B cell (primary cell): Measurements from ENCODE around the gene E2F2. TPM values are rescaled to one million over a fixed set of nuclear protein-coding genes. Genes with fewer than 3 reads are reported as not detected.

Source experiments
- ATAC-seq: fragments of 200-7000 bp; cut with Tn5 transposase; one replicate; pipeline ENCODE4 v1.10.0; 2021; ENCODE audit warnings: low read depth, mild to moderate bottlenecking, moderate number of reproducible peaks, moderate library complexity
- CTCF ChIA-PET: fragments of 350-600 bp; sonication (Branson Sonifier 250); formaldehyde crosslinking; loops from one replicate; lab custom pipeline; 2021; ENCODE audit warnings: antibody characterized with exemption, inconsistent platforms; lab: Charles Lee
- POLR2A ChIA-PET: fragments of 350-600 bp; sonication (Branson Sonifier 250); formaldehyde crosslinking; loops from one replicate; lab custom pipeline; 2021; ENCODE audit warnings: antibody characterized with exemption; lab: Charles Lee
- DNase-seq: peaks from one replicate; pipeline ENCODE4 v3.0.0; 2013
- H2AFZ ChIP-seq: 2 replicates; pipeline ENCODE4 v1.6.1; 2012; ENCODE audit warnings: mild to moderate bottlenecking, low read depth, low read length; ENCODE audit not compliant: insufficient read depth, poor library complexity, severe bottlenecking
- H3K27ac ChIP-seq, 2 donors: 1 replicate in 1 of 2; 2 replicates in 1 of 2; pipeline ENCODE4 v1.5.1; 2012 to 2013; ENCODE audit warnings: low read length in 2 of 2, mild to moderate bottlenecking in 2 of 2, moderate library complexity in 1 of 2
- H3K27me3 ChIP-seq, 4 experiments: fragments of 200-600 bp in 1 of 4; sonication (generic) in 1 of 4; replicated peaks in 1 of 4; 1 replicate in 2 of 4; 2 replicates in 2 of 4; pipeline versions ENCODE4 v1.6.1 to v1.7.0; 2013 to 2016; ENCODE audit warnings: low read length in 3 of 4, mild to moderate bottlenecking in 2 of 4, mixed read lengths in 1 of 4, moderate library complexity in 1 of 4; ENCODE audit not compliant: insufficient read depth in 4 of 4, control insufficient read depth in 3 of 4; ENCODE audit errors: control extremely low read depth in 1 of 4
- H3K36me3 ChIP-seq, 2 experiments: replicated peaks in 1 of 2; 1 replicate in 1 of 2; 2 replicates in 1 of 2; pipeline versions ENCODE4 v1.6.1 to v1.7.1; 2013; ENCODE audit warnings: low read length in 1 of 2; ENCODE audit not compliant: insufficient read depth in 2 of 2, control insufficient read depth in 1 of 2; ENCODE audit errors: control extremely low read depth in 1 of 2, extremely low read depth in 1 of 2
- H3K4me1 ChIP-seq, 2 donors: fragments of 200-600 bp in 1 of 2; sonication (generic) in 1 of 2; 1 replicate in 1 of 2; 2 replicates in 1 of 2; pipeline versions ENCODE4 v1.5.1 to v1.6.1; 2013 to 2017; ENCODE audit warnings: low read length in 2 of 2; ENCODE audit not compliant: control insufficient read depth in 2 of 2, insufficient read depth in 2 of 2
- H3K4me2 ChIP-seq: replicated peaks from 2 replicates; pipeline ENCODE3; 2012; ENCODE audit warnings: mild to moderate bottlenecking, low read depth, low read length; ENCODE audit not compliant: poor library complexity, severe bottlenecking
- H3K4me3 ChIP-seq, 5 experiments: fragments of 200-600 bp in 1 of 5; sonication (generic) in 1 of 5; 1 replicate in 3 of 5; 2 replicates in 2 of 5; pipeline versions ENCODE4 v1.5.1 to v1.7.0; 2011 to 2016; ENCODE audit warnings: low read length in 4 of 5, mild to moderate bottlenecking in 4 of 5, low read depth in 2 of 5, control low read depth in 1 of 5, moderate library complexity in 1 of 5; ENCODE audit not compliant: insufficient read depth in 1 of 5; ENCODE audit errors: control extremely low read depth in 1 of 5, extremely low read depth in 1 of 5
- H3K79me2 ChIP-seq: fragments of 200-600 bp; sonication (generic); one replicate; pipeline ENCODE4 v1.6.0; 2016; ENCODE audit warnings: low read length; ENCODE audit not compliant: control insufficient read depth, insufficient read depth
- H3K9ac ChIP-seq: fragments of 200-600 bp; sonication (generic); 2 replicates; pipeline ENCODE4 v1.6.1; 2017; ENCODE audit warnings: mild to moderate bottlenecking, low read length, moderate library complexity
- H3K9me3 ChIP-seq, 3 donors: one replicate each; pipeline versions ENCODE4 v1.6.1 to v1.7.1; 2013; ENCODE audit warnings: low read length in 2 of 3; ENCODE audit not compliant: control insufficient read depth in 2 of 3, insufficient read depth in 1 of 3; ENCODE audit errors: control extremely low read depth in 1 of 3
- H4K20me1 ChIP-seq: 2 replicates; pipeline ENCODE4 v1.6.0; 2012; ENCODE audit warnings: mild to moderate bottlenecking, low read length; ENCODE audit not compliant: insufficient read depth, control insufficient read depth, poor library complexity, severe bottlenecking
- H3K27ac Mint-ChIP-seq: one replicate; pipeline ENCODE4 v1.8.0; 2021; ENCODE audit warnings: mixed read lengths
- H3K27me3 Mint-ChIP-seq: one replicate; pipeline ENCODE4 v1.8.0; 2021; ENCODE audit warnings: mixed read lengths
- H3K4me1 Mint-ChIP-seq: one replicate; pipeline ENCODE4 v1.8.0; 2021; ENCODE audit warnings: mixed read lengths
- H3K4me3 Mint-ChIP-seq: one replicate; pipeline ENCODE4 v1.8.0; 2021; ENCODE audit warnings: mixed read lengths
- H3K9me3 Mint-ChIP-seq: one replicate; pipeline ENCODE4 v1.8.0; 2022; ENCODE audit warnings: mixed read lengths; ENCODE audit not compliant: insufficient read depth
- CTCF ChIP-seq: fragments of 200-600 bp; IDR thresholded peaks from one replicate; pipeline ENCODE4 v1.8.0; 2022; ENCODE audit warnings: antibody characterized with exemption, mild to moderate bottlenecking
- EZH2 ChIP-seq: IDR thresholded peaks from 2 replicates; pipeline ENCODE4 v1.6.1; 2012; ENCODE audit warnings: borderline replicate concordance, low read depth, mild to moderate bottlenecking, moderate library complexity, low read length; ENCODE audit not compliant: insufficient read depth, poor library complexity, severe bottlenecking
- WGBS: methylation state at CpG from one replicate; pipeline ENCODE4 v1.1.5; 2013; ENCODE audit warnings: missing lambda C conversion rate; ENCODE audit not compliant: insufficient coverage; 5-methylcytosine and 5-hydroxymethylcytosine counted together
- intact Hi-C: fragments of 100-400 bp; cut with micrococcal nuclease; formaldehyde crosslinking; loops from one replicate; pipeline ENCODE4 v1.10.0; 2022
- polyA plus RNA-seq: library from polyadenylated mRNA; depleted of rRNA; stranded (reverse); fragments of >200 nt; gene quantifications from 2 replicates; pipeline ENCODE4 v1.2.3, GENCODE V29; 2012
- total RNA-seq, 2 donors: library from RNA; stranded (reverse); fragments of 120-200 nt in 1 of 2; gene quantifications; 1 replicate in 1 of 2; 2 replicates in 1 of 2; pipeline versions ENCODE4 v1.2.3 to v1.2.4, GENCODE V29; 2013 to 2022

Gene E2F2
- total and polyA plus RNA-seq, 2 donors (not counting 1 experiment from before 2014, with no cell fraction given): 2.4 to 3.2 TPM

DNA sequence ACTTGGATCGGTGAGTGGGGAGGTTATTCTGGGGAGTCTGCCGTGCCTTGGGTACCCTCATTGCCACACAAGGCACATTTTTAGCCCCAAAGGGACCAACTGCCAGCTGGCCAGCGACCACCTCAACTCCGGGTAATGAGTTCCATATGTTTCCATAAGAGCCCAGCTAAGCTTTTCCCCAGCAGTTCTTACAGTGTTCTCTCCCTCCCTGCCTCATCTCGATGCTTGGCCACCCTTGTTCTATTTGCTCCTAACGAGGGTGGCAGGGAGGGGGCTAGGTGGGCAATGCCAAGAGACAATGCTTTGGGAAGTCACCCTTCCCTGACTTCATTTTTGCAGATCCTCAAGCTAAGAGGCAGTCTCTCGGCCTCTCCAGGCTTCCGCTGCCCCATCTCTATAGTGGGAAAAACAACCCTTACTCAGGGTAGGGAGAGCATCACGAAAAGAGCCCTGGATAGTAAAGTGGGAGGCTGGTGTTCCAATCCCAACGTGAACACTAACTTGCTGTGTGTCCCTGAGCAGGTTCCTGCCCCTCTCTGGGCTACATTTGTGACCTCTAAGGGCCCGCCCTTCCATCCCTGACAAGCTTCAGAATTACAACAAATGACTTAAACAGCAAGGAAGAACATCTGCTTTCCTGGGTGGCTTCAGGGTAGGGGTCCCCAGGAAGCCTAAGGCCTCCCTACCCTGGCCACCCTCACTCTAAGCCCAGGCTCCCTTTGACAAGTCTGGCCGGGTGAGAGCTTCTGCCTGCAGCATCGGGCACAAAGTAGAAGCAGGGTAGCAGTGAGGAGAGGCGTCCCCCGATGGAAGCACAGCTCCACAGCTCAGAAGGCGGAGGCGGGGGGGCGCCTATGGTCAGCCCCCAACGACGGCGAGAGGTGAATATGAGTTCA lies 22.4 kb upstream of the E2F2 start:
- Histone ChIP-seq H3K79me2 (peaks cover 27% of the 10 kb centered on the region), H3K9me3 (no peaks in the 10 kb centered on the region), H3K36me3 (peaks cover 0 to 17% of the 10 kb centered on the region in 2 experiments), H2AFZ (peak overlapping the region; percentile 87), H3K27me3 (no peaks in the 10 kb centered on the region), H3K27ac (peak overlapping the region; percentile 88 to 95), H3K4me1 (peaks cover 46 to 64% of the 10 kb centered on the region in 2 donors), H3K4me2 (peak overlapping the region; percentile 98), H3K9ac (peak overlapping the region; percentile 84), H4K20me1 (peaks cover 16% of the 10 kb centered on the region), H3K4me3 (peak overlapping the region in 2 of 5 experiments; percentile 70 to 75)
- intact Hi-C loops: loop anchor here (1.0 to 10.0 kb wide), 4 partner anchors 8 to 171 kb away; no protein-coding TSS in a partner anchor
- Mint-ChIP-seq H3K9me3 (no peaks in the 10 kb centered on the region), H3K4me3 (peak overlapping the region; percentile 97), H3K4me1 (peaks cover 64% of the 10 kb centered on the region), H3K27ac (peak overlapping the region; percentile 99), H3K27me3 (no peaks in the 10 kb centered on the region)
- DNase-seq: no peak
- TF ChIP-seq CTCF (no peak), EZH2 (no peak)
- POLR2A ChIA-PET: interaction anchor here (0.6 to 9.5 kb wide), 13 partner anchors 11 to 351 kb away, joined by 3 to 164 read pairs (median 5); no protein-coding TSS in a partner anchor
- CTCF ChIA-PET: interaction anchor here (0.7 to 41.7 kb wide), 9 partner anchors 8 to 80 kb away, joined by 3 to 1420 read pairs (median 10); no protein-coding TSS in a partner anchor
- no peak for ATAC-seq
- 64% methylated on average over 12 of the region's 21 CpGs for WGBS
